ENCODE measurements around the gene NCKIPSD. TPM values are rescaled to one million over a fixed set of nuclear protein-coding genes. Genes with fewer than 3 reads are reported as not detected.

Gene NCKIPSD
- total RNA-seq, 1 experiment from 2014 or later, result 26.9 TPM

DNA sequence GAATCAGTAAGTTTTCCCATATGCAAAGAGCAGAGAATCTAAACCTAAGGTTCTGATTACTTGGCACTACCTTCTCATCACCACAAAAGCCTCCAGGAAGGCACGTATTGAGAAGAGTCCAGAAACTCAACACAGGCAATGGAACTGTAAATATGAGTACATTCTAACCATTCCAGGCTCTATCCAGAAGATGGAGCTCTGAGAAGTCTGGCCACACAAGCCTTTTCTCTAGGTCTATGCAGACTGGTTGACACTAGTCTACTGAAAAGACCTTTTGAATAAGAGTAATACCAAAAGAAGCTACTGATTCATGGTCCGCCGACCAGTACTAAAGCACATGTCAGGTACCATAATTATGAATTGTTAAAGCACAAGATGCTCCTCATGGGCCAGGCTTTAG, 12.2 kb upstream of the NCKIPSD start:
- intact Hi-C loops (cut with micrococcal nuclease; ENCODE audit: unreplicated experiment), result no loop called here
- H3K27ac Mint-ChIP-seq (ENCODE audit: unreplicated experiment), result no peak overlapping the region
- no peaks in the 10 kb centered on the region for H3K27me3 Mint-ChIP-seq (ENCODE audit: unreplicated experiment)
- H3K4me1 Mint-ChIP-seq (ENCODE audit: low read depth, unreplicated experiment), result peaks cover 22% of the 10 kb centered on the region
- BruUV-seq (replicated peaks), result no TSS peak
- no peaks in the 10 kb centered on the region for H3K9me3 Mint-ChIP-seq (ENCODE audit: low read depth, unreplicated experiment)
- H3K36me3 Mint-ChIP-seq (ENCODE audit: insufficient read depth, unreplicated experiment), result peaks cover 54% of the 10 kb centered on the region
- H3K4me3 Mint-ChIP-seq (ENCODE audit: low read depth, unreplicated experiment), result no peak overlapping the region
- TF ChIP-seq, protein P1, sequence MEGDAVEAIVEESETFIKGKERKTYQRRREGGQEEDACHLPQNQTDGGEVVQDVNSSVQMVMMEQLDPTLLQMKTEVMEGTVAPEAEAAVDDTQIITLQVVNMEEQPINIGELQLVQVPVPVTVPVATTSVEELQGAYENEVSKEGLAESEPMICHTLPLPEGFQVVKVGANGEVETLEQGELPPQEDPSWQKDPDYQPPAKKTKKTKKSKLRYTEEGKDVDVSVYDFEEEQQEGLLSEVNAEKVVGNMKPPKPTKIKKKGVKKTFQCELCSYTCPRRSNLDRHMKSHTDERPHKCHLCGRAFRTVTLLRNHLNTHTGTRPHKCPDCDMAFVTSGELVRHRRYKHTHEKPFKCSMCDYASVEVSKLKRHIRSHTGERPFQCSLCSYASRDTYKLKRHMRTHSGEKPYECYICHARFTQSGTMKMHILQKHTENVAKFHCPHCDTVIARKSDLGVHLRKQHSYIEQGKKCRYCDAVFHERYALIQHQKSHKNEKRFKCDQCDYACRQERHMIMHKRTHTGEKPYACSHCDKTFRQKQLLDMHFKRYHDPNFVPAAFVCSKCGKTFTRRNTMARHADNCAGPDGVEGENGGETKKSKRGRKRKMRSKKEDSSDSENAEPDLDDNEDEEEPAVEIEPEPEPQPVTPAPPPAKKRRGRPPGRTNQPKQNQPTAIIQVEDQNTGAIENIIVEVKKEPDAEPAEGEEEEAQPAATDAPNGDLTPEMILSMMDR (IDR thresholded peaks at IDR 0.05; ENCODE audit: unreplicated experiment), result no peak
- CTCF ChIA-PET, result interaction anchor here (0.7 kb wide), 1 partner anchor 290 kb away, joined by 4 read pairs; no protein-coding TSS in a partner anchor
- DNase-seq, result no peak

DNA sequence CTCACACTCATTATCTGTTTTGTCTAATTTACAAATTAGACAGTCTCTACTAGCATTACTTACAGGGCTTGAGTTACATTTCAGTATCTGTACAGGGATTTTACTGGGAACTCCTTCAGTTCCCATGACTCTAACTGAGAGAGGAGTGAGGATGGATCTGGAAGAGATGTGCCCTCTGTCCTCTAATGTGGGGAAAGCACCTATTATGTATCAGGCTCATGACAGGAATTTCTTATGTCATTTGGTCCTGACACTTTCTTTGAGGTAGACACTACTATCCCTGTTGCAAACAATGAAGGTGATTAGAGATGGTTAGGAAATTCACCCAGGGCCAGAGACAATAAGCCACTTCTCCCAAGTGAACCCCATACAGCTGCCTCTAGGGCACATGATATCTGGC, 10.9 kb upstream of the NCKIPSD start:
- Mint-ChIP-seq H3K27me3 (ENCODE audit: unreplicated experiment) (no peaks in the 10 kb centered on the region), H3K4me1 (ENCODE audit: low read depth, unreplicated experiment) (peaks cover 12% of the 10 kb centered on the region), H3K4me3 (ENCODE audit: low read depth, unreplicated experiment) (no peak overlapping the region), H3K36me3 (ENCODE audit: insufficient read depth, unreplicated experiment) (peaks cover 57% of the 10 kb centered on the region), H3K27ac (ENCODE audit: unreplicated experiment) (no peak overlapping the region), H3K9me3 (ENCODE audit: low read depth, unreplicated experiment) (no peaks in the 10 kb centered on the region)
- TF ChIP-seq, protein P1 (IDR thresholded peaks at IDR 0.05; ENCODE audit: unreplicated experiment), result no peak
- CTCF ChIA-PET, result interaction anchor here (0.6 kb wide), 2 partner anchors 24 to 34 kb away, joined by 3 read pairs; no protein-coding TSS in a partner anchor
- intact Hi-C loops (cut with micrococcal nuclease; ENCODE audit: unreplicated experiment), result no loop called here
- no TSS peak for BruUV-seq (replicated peaks)
- no peak for DNase-seq

DNA sequence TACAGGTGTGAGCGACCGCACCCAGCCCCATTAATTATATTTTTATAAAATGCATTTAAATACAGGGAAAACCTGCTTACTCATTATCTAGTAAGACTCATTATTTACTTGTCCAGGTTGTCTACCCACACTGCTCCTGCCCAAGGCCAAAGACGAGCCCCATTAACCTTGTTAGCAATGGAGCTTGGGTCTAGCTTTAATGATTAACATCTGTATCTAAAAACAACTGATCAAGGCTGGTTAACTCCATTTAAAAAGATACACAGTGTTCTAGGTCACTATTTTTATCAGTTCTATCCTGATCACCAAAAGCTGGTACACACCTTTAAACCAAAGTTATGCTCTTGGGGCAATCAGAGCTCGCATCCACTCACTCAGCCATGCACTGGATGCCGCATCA, 10.4 kb upstream of the NCKIPSD start:
- peaks cover 12% of the 10 kb centered on the region for H3K4me1 Mint-ChIP-seq (ENCODE audit: low read depth, unreplicated experiment)
- peaks cover 61% of the 10 kb centered on the region for H3K36me3 Mint-ChIP-seq (ENCODE audit: insufficient read depth, unreplicated experiment)
- CTCF ChIA-PET, result interaction anchor here (0.6 kb wide), 2 partner anchors 24 to 143 kb away, joined by 3 to 4 read pairs; no protein-coding TSS in a partner anchor
- intact Hi-C loops (cut with micrococcal nuclease; ENCODE audit: unreplicated experiment), result no loop called here
- BruUV-seq (replicated peaks), result no TSS peak
- no peak overlapping the region for H3K27ac Mint-ChIP-seq (ENCODE audit: unreplicated experiment)
- TF ChIP-seq, protein P1 (IDR thresholded peaks at IDR 0.05; ENCODE audit: unreplicated experiment), result no peak
- H3K4me3 Mint-ChIP-seq (ENCODE audit: low read depth, unreplicated experiment), result no peak overlapping the region
- H3K27me3 Mint-ChIP-seq (ENCODE audit: unreplicated experiment), result no peaks in the 10 kb centered on the region
- no peak for DNase-seq
- no peaks in the 10 kb centered on the region for H3K9me3 Mint-ChIP-seq (ENCODE audit: low read depth, unreplicated experiment)

DNA sequence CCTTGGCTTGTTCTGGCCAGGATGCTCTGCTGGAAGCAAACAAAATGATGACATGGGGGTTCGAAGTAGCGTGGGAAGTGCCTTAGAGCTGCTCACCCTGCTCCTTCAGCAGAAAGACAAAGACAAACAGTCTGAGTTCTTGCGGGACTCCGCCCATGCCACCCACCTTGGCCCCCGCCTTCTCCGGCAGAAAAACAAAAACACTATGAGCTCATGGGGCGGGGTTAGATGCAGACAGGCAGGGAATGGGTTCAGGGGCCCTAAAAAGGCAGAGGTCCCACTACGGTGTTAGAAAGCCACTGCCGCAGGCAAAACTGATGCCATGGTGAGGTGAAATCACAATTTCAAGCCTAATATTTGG, 9.7 kb upstream of the NCKIPSD start:
- peak overlapping the region; percentile 29 for H3K4me3 Mint-ChIP-seq (ENCODE audit: low read depth, unreplicated experiment)
- CTCF ChIA-PET, result interaction anchor here (0.6 kb wide), 1 partner anchor 142 kb away, joined by 4 read pairs; no protein-coding TSS in a partner anchor

More for the DNA sequence above, 9.7 kb upstream of the NCKIPSD start:
- TF ChIP-seq, protein P1 (IDR thresholded peaks at IDR 0.05; ENCODE audit: unreplicated experiment), result no peak
- BruUV-seq (replicated peaks), result no TSS peak
- DNase-seq, result peak; percentile 19
- H3K4me1 Mint-ChIP-seq (ENCODE audit: low read depth, unreplicated experiment), result peaks cover 12% of the 10 kb centered on the region
- no peaks in the 10 kb centered on the region for H3K9me3 Mint-ChIP-seq (ENCODE audit: low read depth, unreplicated experiment)
- peaks cover 68% of the 10 kb centered on the region for H3K36me3 Mint-ChIP-seq (ENCODE audit: insufficient read depth, unreplicated experiment)
- no peaks in the 10 kb centered on the region for H3K27me3 Mint-ChIP-seq (ENCODE audit: unreplicated experiment)
- intact Hi-C loops (cut with micrococcal nuclease; ENCODE audit: unreplicated experiment), result no loop called here
- H3K27ac Mint-ChIP-seq (ENCODE audit: unreplicated experiment), result no peak overlapping the region

All from Calu3 (cell line).